ENCODE results near the gene DAP.

DAP gene

DNA sequence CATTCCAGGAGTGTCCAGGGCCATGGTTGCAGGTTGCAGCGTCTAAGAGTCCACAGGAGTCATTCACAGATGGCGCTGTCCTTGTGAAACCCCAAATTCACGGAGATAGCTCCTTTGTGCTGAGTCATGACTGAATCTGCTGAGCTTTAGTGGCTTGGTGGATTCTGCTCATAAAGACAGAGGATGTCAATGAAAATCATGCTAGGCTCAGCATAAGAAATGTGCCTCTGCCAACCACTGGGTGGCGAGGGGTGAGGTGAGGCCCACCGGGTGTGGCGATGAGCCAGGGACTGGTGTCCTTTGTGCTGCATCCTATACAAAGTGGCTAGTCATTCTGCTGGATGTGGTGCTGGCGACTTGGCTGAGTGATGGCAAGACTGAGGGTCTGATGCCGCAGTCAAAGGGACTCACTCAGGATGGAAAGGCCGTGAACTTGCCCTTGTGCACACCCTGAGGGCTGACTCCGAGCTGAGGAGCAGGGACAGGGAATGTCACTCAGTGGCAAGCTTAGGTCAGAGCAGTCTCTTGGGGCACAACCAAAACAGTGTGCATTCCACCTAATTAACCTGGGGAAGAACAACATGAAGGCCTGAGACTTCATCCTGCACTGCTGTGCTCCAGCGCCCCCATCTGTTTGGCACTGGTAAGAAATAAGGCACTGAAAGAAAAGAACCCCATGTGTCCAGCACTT is 71.5 kb downstream of the DAP start:
- no peak for DNase-seq (ENCODE audit: low read depth)

- no peak for DNase-seq (ENCODE audit: low read depth)
Measured at GRCh38 chr5:10688651-10689171, 72.3 kb downstream of the DAP start.

- no peak for DNase-seq (ENCODE audit: low read depth)
Measured at GRCh38 chr5:10686890-10687289, 74.1 kb downstream of the DAP start.

DNA sequence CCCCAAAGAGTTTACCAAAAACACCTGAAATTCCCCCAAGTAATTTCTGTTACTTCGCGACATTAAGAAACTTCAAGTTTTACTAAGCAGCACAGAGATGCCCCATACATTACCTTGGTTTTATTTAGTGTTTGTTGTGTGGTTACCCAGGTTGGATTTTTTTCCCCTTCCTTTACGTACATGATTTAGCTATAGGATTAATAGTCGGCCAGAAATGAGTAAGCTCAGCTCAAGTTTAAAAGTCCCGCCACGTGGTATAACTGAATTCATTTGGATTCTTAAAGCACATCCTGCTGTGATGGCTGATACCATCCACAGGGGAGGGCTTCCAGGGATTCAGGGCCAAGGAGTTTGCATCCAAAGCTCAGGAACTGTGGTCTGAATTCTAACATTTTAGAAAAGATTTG is 75.9 kb downstream of the DAP start:
- DNase-seq (ENCODE audit: low read depth) = no peak

DNA sequence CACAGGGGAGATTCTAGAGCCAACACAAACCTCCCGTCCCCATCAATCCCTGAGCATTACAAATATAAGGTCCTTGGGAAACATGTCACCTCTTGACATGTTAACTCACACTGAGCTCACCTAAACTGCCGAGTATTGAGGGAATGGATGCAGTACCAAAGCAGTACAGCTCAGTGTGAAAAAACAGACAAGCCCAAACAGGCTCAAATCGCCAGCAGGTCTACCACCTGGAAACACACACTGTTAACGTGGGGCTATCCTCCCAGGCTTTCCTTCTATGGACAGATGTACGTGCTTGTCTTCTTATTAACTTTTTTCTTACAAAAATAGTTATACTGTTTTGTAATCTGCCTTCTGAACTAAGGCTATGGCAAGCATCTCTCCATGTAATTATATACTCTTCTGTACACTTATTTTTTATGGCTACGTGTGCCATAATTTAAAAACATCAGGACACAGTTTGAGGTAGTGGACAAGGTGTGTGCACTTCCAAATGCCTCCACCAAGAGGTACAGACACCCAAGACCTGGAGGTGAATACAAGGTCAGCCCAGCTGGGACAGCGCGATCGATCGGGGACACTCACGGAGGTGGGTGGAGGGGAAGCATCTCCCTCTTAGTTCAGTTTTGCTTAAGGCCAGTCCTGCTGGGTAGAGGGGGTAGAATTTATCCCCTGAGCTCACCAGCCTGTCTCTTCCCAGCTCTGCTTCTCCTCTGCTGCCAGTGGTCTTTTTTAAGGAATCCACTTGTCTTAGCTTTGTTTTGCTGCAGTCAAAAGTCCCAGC is 76.5 kb downstream of the DAP start:
- DNase-seq (ENCODE audit: low read depth) = no peak

GRCh38 chr5:10682801-10683525 is 78.1 kb downstream of the DAP start:
- DNase-seq (ENCODE audit: low read depth) = no peak

- DNase-seq (ENCODE audit: low read depth) = no peak
Measured at GRCh38 chr5:10681731-10682679, 79.0 kb downstream of the DAP start.

GRCh38 chr5:10680876-10681481 is 80.1 kb downstream of the DAP start:
- no peak for DNase-seq (ENCODE audit: low read depth)

DNA sequence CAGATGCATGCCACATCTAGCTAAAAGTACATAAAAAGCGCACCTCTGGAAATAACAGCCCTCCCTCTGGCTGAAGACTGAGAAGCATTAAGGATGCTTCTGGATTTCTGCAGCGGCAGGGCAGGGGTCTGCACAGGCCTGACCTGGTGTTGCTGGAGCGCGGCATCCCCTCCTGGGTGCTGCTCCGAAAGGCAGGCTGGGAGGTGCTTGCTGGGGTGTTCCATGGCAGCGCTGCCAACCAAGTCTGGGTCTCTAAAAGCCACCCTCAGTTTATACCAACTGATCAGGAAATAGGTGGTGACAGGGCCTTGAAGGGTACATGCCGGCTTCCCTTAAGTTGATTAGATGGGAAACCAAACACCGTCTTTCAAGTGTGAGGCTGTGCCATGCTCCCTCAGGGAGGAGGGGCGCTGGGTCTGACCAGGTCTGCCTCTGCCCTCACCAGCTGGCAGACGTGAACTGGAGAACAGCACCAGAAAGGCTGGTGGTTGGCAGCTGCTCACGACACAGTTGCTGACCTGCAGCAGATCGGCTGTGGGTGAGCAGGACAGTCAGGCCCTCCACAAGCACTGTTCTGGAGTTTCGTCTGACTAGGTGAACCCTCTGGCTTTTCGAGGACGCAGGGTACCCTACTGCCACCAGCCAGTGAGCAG is 81.6 kb downstream of the DAP start:
- DNase-seq (ENCODE audit: low read depth) = no peak

DNA sequence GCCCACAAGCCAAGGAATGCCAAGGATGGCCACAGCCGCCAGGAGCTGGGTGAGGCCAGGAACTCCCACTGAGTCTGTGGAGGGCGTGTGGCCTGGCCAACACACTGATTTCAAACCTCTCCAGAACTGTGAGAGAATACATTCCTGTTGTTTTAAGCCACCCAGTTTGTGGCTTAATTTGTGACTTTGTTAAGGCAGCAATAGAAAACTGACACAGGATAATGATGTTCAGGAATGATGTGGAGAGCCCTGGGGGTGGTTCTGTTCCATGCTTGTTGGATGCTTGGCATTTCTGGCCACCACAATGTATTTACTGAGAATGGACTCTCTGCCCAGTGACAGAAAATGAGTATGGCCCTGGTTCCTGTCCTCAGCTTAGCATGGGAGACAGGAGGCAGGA is 82.8 kb downstream of the DAP start:
- DNase-seq (ENCODE audit: low read depth) = no peak

DNA sequence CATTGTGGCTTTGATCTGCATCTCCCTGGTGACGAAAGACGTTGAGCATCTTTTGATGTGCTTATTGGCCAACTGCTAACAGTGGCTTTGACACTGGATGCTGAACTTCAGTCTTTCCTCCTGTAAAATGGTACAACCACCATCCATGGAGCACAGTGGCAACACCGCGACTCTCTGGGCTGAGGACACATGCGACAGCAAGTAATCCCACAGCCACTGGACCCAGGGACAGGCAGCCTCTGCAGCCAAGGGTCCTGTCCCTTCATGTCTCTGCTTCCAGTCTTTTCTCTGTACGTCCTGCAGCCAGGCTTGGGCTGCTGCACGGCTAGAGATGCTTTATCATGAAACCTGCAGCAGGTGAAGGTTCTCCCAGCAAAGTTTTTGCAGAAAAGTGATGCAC is 83.5 kb downstream of the DAP start:
- DNase-seq (ENCODE audit: low read depth) = no peak

DNA sequence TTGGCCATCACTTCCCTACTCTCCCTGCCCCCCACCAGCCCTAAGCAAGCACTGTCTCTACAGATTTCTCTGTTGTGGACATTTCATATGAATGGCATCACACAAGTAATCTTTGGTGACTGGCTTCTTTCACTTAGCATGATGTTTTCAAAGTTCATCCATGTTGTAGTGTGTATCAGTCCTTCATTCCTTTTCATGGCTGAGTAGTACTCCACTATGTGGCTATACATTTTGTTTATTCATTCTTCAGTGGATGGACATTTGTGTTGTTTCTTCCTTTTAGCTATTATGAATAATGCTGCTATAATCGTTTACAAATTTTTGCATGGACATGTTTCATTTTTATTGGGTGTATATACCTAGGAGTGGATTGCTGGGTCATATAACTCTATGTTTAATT is 84.1 kb downstream of the DAP start:
- DNase-seq (ENCODE audit: low read depth) = no peak

DNA sequence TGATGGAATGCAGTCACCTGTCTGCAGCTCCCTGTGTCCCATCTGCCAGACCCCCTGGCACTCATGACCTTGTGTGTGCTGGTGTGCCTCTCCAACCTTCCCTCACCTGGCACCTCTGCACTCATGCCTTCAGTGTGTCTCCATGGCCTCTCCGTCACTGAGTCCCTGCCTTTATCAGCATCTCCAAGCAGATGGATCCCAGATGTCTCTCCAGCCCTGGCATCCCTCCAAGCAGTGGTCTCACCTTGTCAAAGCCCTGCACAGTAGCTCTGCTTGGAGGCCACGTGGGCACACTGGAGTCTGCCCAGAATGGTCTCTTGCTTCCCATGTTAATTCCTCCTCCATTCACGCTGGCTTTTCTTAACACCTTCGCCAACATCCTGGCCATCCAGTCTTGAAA is 84.8 kb downstream of the DAP start:
- DNase-seq (ENCODE audit: low read depth) = no peak

DNA sequence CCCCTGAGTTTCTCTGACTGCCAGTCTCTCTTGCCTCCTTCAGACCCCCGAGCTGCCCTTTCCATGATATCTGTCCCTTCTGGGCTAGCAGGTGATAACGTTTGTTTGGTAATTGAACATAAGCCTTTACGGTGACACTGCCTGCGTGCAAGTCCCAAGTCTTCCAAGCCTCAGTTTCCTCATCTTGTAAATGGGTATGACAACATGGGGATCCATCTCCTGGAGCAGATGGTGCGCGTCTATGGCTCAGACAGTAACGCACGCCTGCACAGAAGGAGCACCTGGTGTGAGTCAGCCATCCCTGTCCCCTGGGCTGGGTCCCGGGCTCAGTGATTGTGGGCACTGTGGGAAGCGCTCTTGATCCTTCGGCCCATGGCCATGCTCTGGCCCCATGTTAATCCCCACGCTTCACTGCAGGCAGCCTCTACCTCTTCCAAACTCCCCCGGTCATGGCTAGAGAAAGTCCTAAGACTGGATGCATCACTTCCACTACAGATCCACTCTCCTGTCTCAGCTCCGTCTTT is 85.8 kb downstream of the DAP start:
- no peak for DNase-seq (ENCODE audit: low read depth)

GRCh38 chr5:10674582-10674981 is 86.5 kb downstream of the DAP start:
- no peak for DNase-seq (ENCODE audit: low read depth)

GRCh38 chr5:10674096-10674495 is 86.9 kb downstream of the DAP start:
- DNase-seq (ENCODE audit: low read depth) = no peak

GRCh38 chr5:10673407-10673806 is 87.6 kb downstream of the DAP start:
- DNase-seq (ENCODE audit: low read depth) = no peak

GRCh38 chr5:10673017-10673389 is 88.0 kb downstream of the DAP start:
- DNase-seq (ENCODE audit: low read depth) = no peak

DNA sequence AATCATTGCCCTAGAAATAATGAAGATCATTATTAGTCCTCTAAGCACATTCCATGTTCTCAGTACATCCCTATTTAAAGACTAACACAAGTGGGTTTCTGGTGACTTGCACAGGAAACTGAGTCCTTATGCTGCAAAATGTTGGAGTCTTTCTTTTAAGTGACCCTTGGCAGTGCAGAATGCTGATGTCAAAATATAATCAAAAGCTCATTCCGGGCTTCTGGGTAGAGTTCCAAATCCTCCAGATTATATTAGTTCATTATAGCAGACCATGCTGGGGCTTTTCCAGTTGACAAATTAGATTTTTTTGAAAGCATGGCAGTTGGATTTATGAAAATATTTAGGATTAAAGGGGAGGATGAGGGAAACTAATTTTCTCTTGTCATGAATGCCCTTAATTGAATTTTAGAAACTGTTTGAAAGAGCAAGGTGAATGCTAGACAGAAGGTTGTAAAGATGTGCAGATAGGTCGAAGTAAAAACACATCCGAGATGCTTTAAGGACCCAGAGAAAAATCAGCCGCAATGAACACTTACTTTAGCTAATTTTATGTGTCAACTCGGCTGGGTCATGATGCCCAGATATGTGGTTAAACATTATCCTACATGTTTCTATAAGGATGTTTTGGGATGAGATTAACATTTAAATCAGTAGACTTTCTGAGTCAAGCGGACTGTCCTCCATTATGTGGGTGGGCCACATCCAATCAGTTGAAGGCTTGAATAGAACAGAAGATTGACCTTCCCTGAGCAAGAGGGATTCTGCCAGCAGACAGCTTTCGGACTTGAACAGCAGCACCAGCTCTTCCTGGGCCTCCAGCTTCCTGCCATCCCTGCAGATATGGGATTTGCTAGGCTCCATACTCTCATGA is 88.7 kb downstream of the DAP start:
- DNase-seq (ENCODE audit: low read depth) = no peak

Data from stimulated activated CD8-positive, alpha-beta memory T cell treated with anti-CD3 and anti-CD28 coated beads, Interleukin-4, amount 100 ng/mL, for 24 hours (primary cell).